Measurements from ENCODE around the gene C16orf89. TPM values are rescaled to one million over a fixed set of nuclear protein-coding genes. Genes with fewer than 3 reads are reported as not detected.

The C16orf89 gene
- total RNA-seq, 1 experiment from 2014 or later: 1.8 TPM

GRCh38 chr16:5012887-5013286, 52.9 kb downstream of the C16orf89 start (continued):
- TF ChIP-seq, protein P1, sequence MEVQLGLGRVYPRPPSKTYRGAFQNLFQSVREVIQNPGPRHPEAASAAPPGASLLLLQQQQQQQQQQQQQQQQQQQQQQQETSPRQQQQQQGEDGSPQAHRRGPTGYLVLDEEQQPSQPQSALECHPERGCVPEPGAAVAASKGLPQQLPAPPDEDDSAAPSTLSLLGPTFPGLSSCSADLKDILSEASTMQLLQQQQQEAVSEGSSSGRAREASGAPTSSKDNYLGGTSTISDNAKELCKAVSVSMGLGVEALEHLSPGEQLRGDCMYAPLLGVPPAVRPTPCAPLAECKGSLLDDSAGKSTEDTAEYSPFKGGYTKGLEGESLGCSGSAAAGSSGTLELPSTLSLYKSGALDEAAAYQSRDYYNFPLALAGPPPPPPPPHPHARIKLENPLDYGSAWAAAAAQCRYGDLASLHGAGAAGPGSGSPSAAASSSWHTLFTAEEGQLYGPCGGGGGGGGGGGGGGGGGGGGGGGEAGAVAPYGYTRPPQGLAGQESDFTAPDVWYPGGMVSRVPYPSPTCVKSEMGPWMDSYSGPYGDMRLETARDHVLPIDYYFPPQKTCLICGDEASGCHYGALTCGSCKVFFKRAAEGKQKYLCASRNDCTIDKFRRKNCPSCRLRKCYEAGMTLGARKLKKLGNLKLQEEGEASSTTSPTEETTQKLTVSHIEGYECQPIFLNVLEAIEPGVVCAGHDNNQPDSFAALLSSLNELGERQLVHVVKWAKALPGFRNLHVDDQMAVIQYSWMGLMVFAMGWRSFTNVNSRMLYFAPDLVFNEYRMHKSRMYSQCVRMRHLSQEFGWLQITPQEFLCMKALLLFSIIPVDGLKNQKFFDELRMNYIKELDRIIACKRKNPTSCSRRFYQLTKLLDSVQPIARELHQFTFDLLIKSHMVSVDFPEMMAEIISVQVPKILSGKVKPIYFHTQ (CRISPR knock-in tag; IDR thresholded peaks at IDR 0.05): no peak

DNA sequence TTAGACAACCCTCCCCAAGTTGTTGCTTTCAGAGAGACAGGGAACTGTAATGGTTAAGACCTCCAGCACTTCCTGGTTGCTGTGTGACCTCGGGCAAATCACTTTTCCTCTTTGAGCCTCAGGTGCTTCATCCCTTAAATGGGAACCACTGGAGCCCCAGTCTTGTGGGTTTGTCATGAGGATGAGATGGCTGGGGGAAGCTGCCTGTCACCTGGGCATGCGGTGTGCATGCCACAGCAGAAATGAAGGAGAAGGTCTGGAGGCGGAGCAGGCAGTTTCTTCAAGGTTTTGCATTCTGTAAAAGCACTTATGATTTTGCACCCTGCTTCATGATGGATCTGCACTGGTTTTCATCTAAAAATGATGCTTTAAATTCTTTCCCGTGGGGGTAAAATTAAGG, 54.1 kb downstream of the C16orf89 start:
- POLR2A ChIA-PET: interaction anchor here (2.5 kb wide), 1 partner anchor 9 kb away, joined by 5 read pairs; no protein-coding TSS in a partner anchor
- TF ChIP-seq MXD4 (CRISPR knock-in tag; IDR thresholded peaks at IDR 0.05; ENCODE audit: borderline replicate concordance): no peak
- no peak for TF ChIP-seq PRRX2 (CRISPR knock-in tag; IDR thresholded peaks at IDR 0.05)
- TF ChIP-seq, protein P1 (CRISPR knock-in tag; IDR thresholded peaks at IDR 0.05): no peak
- Mint-ChIP-seq H3K9me3 (peaks cover 3% of the 10 kb centered on the region; the same call in 1 of the 2 replicates), H3K27ac (no peak overlapping the region), H3K4me1 (no peaks in the 10 kb centered on the region), H3K4me3 (no peak overlapping the region), H3K36me3 (no peaks in the 10 kb centered on the region), H3K27me3 (ENCODE audit: low read depth) (no peaks in the 10 kb centered on the region; the same call in 1 of the 2 replicates)
- no peak for DNase-seq (ENCODE audit: low spot score)
- ATAC-seq: no peak
- CTCF ChIA-PET: interaction anchor here (1.0 to 2.3 kb wide), 3 partner anchors 13 to 73 kb away, joined by 3 to 20 read pairs (median 3); no protein-coding TSS in a partner anchor

GRCh38 chr16:5010576-5011329, 55.0 kb downstream of the C16orf89 start:
- TF ChIP-seq NFE2L1 (CRISPR knock-in tag; IDR thresholded peaks at IDR 0.05): no peak
- no peak for TF ChIP-seq SMAD4 (CRISPR knock-in tag; IDR thresholded peaks at IDR 0.05)
- TF ChIP-seq CREM (CRISPR knock-in tag; IDR thresholded peaks at IDR 0.05): no peak
- TF ChIP-seq STAT6 (CRISPR knock-in tag; conservative IDR thresholded peaks at IDR 0.05; ENCODE audit: low read depth): no peak
- TF ChIP-seq ZNF263 (CRISPR knock-in tag; IDR thresholded peaks at IDR 0.05; ENCODE audit: low read depth): no peak
- TF ChIP-seq ESRRA (CRISPR knock-in tag; IDR thresholded peaks at IDR 0.05; ENCODE audit: borderline replicate concordance): no peak
- TF ChIP-seq ZMAT4 (CRISPR knock-in tag; IDR thresholded peaks at IDR 0.05): no peak
- TF ChIP-seq, protein P2, sequence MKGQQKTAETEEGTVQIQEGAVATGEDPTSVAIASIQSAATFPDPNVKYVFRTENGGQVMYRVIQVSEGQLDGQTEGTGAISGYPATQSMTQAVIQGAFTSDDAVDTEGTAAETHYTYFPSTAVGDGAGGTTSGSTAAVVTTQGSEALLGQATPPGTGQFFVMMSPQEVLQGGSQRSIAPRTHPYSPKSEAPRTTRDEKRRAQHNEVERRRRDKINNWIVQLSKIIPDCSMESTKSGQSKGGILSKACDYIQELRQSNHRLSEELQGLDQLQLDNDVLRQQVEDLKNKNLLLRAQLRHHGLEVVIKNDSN (CRISPR knock-in tag; IDR thresholded peaks at IDR 0.05): peak; percentile 80
- TF ChIP-seq, protein P3, sequence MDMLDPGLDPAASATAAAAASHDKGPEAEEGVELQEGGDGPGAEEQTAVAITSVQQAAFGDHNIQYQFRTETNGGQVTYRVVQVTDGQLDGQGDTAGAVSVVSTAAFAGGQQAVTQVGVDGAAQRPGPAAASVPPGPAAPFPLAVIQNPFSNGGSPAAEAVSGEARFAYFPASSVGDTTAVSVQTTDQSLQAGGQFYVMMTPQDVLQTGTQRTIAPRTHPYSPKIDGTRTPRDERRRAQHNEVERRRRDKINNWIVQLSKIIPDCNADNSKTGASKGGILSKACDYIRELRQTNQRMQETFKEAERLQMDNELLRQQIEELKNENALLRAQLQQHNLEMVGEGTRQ (CRISPR knock-in tag; IDR thresholded peaks at IDR 0.05): peak; percentile 74
- no peak for TF ChIP-seq FOXP1 (CRISPR knock-in tag; IDR thresholded peaks at IDR 0.05; ENCODE audit: borderline replicate concordance)
- 0 out of 2 replicates have a peak, but pooled peaks have one; percentile 48 for TF ChIP-seq MAX (CRISPR knock-in tag; IDR thresholded peaks at IDR 0.05)
- TF ChIP-seq ZNF281 (CRISPR knock-in tag; IDR thresholded peaks at IDR 0.05): no peak
- no peak for TF ChIP-seq ZNF138 (CRISPR knock-in tag; conservative IDR thresholded peaks at IDR 0.05)
- TF ChIP-seq NR1H2 (CRISPR knock-in tag; IDR thresholded peaks at IDR 0.05): no peak
- Mint-ChIP-seq H3K9me3 (peaks cover 3% of the 10 kb centered on the region; the same call in 1 of the 2 replicates), H3K27me3 (ENCODE audit: low read depth) (no peaks in the 10 kb centered on the region; the same call in 1 of the 2 replicates), H3K36me3 (no peaks in the 10 kb centered on the region), H3K4me3 (no peak overlapping the region), H3K4me1 (no peaks in the 10 kb centered on the region), H3K27ac (no peak overlapping the region)
- ChIA-PET POLR2A (interaction anchor here (2.5 kb wide), 1 partner anchor 10 kb away, joined by 5 read pairs; no protein-coding TSS in a partner anchor), CTCF (interaction anchor here (1.0 to 2.3 kb wide), 4 partner anchors 14 to 74 kb away, joined by 3 to 20 read pairs (median 3); no protein-coding TSS in a partner anchor)
- peak; percentile 84 for ATAC-seq
- peak; percentile 36 for DNase-seq (ENCODE audit: low spot score)

Measured in WTC11 (cell line).